K562 (cell line): ENCODE results near the gene ZFAND2B. TPM values are rescaled to one million over a fixed set of nuclear protein-coding genes. Genes with fewer than 3 reads are reported as not detected.

Source experiments
- BRD9 ChIP-seq: fragments of 450-650 bp; IDR thresholded peaks from 2 replicates; pipeline ENCODE4 v1.6.1; 2018; ENCODE audit warnings: low read depth; ENCODE audit not compliant: partially characterized antibody
- EP400 ChIP-seq: fragments of 450-650 bp; IDR thresholded peaks from 2 replicates; pipeline ENCODE4 v1.6.1; 2017; ENCODE audit warnings: antibody characterized with exemption, mild to moderate bottlenecking, moderate library complexity
- GABPB1 ChIP-seq: sonication (generic); formaldehyde crosslinking; IDR thresholded peaks from 2 replicates; pipeline ENCODE4 v1.8.0; 2022; ENCODE audit warnings: mild to moderate bottlenecking, missing genetic modification reagents
- ILF3 ChIP-seq: fragments of 450-650 bp; IDR thresholded peaks from 2 replicates; pipeline ENCODE4 v1.6.1; 2018; ENCODE audit warnings: antibody characterized with exemption, mild to moderate bottlenecking, moderate library complexity, borderline replicate concordance
- MEIS2 ChIP-seq: fragments of 450-650 bp; IDR thresholded peaks from 2 replicates; pipeline ENCODE4 v1.6.1; 2014; ENCODE audit warnings: mild to moderate bottlenecking; ENCODE audit not compliant: partially characterized antibody
- SIN3A ChIP-seq, 2 experiments: fragments of 150-350 bp in 1 of 2; IDR thresholded peaks; 2 replicates each; pipeline ENCODE4 v1.6.1; 2011 to 2016; ENCODE audit warnings: borderline replicate concordance in 2 of 2, low read depth in 2 of 2, low read length in 2 of 2, mild to moderate bottlenecking in 2 of 2, moderate library complexity in 2 of 2; ENCODE audit not compliant: control insufficient read depth in 1 of 2
- SRSF9 ChIP-seq: fragments of 200-400 bp; formaldehyde crosslinking; IDR thresholded peaks from 2 replicates; pipeline ENCODE4 v1.6.1; 2017; ENCODE audit warnings: low read depth, low read length, borderline replicate concordance
- ZNF282 ChIP-seq: sonication (generic); formaldehyde crosslinking; IDR thresholded peaks from 2 replicates; pipeline ENCODE4 v1.8.1; 2023; ENCODE audit warnings: missing genetic modification reagents
- polyA plus RNA-seq, 8 experiments: library from polyadenylated mRNA; depleted of rRNA in 4 of 8; stranded (reverse) in 5 of 8; unstranded in 3 of 8; fragments of >200 nt; fragmentation: Nextera tagmentation in 2 of 8; fragmentation: Illumina TruSeq in 1 of 8; extraction: Ambion mirVana in 2 of 8; extraction: Trizol in 1 of 8; gene quantifications; 2 replicates each; pipeline versions ENCODE4 v1.2.1 to v1.2.3, GENCODE V29; 2011 to 2014; ENCODE audit warnings: inconsistent platforms in 1 of 8, missing spikeins in 1 of 8
- total RNA-seq, 7 experiments: library from RNA; depleted of rRNA in 6 of 7; stranded (reverse); fragments of >200 nt in 6 of 7; fragmentation: Illumina TruSeq in 2 of 7; extraction: Trizol in 2 of 7; gene quantifications; 2 replicates each; pipeline versions ENCODE4 v1.2.1 to v1.2.3, GENCODE V29; 2011 to 2021; ENCODE audit warnings: low replicate concordance in 1 of 7
- TF ChIP-seq, protein P1 (sequence below): fragments of 450-650 bp; IDR thresholded peaks from 2 replicates; pipeline ENCODE4 v1.6.1; 2016; ENCODE audit warnings: mild to moderate bottlenecking, moderate library complexity
- TF ChIP-seq, protein P2 (sequence below): fragments of 250-450 bp; sonication (Bioruptor Pico); IDR thresholded peaks from 2 replicates; pipeline ENCODE4 v1.9.0; 2021; ENCODE audit warnings: mild to moderate bottlenecking, inconsistent platforms
- TF ChIP-seq, protein P3 (sequence below): sonication (generic); formaldehyde crosslinking; IDR thresholded peaks from 2 replicates; pipeline ENCODE4 v1.8.0; 2022; ENCODE audit warnings: mild to moderate bottlenecking, missing genetic modification reagents
- TF ChIP-seq, protein P4 (sequence below): IDR thresholded peaks from 2 replicates; pipeline ENCODE4 v1.6.1; 2014; ENCODE audit warnings: antibody characterized with exemption

The ZFAND2B gene
- total and polyA plus RNA-seq, 9 of the 15 experiments (the other 6 are each of a cell fraction or from before 2014, with no cell fraction given): 9.9 to 33.3 (median 26.1) TPM

DNA sequence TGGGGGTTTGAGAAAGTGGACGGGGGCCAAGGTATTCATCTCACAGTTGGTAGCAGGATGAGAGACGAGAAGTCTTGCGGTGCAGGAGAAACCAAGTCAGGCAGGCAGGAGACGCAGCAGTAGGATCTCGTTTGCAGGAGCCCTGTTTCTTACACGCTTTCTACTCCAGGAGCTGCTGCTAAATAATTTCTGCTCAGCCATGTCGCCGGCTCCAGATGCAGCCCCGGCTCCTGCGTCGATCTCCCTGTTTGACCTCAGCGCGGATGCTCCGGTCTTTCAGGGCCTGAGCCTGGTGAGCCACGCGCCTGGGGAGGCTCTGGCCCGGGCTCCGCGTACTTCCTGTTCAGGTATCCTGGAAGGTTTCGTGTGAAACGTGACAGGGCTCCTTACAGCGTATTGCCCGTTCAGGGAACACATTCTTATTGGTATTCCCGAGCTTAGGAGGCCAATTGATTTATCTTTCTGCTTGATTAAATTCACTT is 23.5 kb downstream of the ZFAND2B start (continued):
- TF ChIP-seq, protein P1, sequence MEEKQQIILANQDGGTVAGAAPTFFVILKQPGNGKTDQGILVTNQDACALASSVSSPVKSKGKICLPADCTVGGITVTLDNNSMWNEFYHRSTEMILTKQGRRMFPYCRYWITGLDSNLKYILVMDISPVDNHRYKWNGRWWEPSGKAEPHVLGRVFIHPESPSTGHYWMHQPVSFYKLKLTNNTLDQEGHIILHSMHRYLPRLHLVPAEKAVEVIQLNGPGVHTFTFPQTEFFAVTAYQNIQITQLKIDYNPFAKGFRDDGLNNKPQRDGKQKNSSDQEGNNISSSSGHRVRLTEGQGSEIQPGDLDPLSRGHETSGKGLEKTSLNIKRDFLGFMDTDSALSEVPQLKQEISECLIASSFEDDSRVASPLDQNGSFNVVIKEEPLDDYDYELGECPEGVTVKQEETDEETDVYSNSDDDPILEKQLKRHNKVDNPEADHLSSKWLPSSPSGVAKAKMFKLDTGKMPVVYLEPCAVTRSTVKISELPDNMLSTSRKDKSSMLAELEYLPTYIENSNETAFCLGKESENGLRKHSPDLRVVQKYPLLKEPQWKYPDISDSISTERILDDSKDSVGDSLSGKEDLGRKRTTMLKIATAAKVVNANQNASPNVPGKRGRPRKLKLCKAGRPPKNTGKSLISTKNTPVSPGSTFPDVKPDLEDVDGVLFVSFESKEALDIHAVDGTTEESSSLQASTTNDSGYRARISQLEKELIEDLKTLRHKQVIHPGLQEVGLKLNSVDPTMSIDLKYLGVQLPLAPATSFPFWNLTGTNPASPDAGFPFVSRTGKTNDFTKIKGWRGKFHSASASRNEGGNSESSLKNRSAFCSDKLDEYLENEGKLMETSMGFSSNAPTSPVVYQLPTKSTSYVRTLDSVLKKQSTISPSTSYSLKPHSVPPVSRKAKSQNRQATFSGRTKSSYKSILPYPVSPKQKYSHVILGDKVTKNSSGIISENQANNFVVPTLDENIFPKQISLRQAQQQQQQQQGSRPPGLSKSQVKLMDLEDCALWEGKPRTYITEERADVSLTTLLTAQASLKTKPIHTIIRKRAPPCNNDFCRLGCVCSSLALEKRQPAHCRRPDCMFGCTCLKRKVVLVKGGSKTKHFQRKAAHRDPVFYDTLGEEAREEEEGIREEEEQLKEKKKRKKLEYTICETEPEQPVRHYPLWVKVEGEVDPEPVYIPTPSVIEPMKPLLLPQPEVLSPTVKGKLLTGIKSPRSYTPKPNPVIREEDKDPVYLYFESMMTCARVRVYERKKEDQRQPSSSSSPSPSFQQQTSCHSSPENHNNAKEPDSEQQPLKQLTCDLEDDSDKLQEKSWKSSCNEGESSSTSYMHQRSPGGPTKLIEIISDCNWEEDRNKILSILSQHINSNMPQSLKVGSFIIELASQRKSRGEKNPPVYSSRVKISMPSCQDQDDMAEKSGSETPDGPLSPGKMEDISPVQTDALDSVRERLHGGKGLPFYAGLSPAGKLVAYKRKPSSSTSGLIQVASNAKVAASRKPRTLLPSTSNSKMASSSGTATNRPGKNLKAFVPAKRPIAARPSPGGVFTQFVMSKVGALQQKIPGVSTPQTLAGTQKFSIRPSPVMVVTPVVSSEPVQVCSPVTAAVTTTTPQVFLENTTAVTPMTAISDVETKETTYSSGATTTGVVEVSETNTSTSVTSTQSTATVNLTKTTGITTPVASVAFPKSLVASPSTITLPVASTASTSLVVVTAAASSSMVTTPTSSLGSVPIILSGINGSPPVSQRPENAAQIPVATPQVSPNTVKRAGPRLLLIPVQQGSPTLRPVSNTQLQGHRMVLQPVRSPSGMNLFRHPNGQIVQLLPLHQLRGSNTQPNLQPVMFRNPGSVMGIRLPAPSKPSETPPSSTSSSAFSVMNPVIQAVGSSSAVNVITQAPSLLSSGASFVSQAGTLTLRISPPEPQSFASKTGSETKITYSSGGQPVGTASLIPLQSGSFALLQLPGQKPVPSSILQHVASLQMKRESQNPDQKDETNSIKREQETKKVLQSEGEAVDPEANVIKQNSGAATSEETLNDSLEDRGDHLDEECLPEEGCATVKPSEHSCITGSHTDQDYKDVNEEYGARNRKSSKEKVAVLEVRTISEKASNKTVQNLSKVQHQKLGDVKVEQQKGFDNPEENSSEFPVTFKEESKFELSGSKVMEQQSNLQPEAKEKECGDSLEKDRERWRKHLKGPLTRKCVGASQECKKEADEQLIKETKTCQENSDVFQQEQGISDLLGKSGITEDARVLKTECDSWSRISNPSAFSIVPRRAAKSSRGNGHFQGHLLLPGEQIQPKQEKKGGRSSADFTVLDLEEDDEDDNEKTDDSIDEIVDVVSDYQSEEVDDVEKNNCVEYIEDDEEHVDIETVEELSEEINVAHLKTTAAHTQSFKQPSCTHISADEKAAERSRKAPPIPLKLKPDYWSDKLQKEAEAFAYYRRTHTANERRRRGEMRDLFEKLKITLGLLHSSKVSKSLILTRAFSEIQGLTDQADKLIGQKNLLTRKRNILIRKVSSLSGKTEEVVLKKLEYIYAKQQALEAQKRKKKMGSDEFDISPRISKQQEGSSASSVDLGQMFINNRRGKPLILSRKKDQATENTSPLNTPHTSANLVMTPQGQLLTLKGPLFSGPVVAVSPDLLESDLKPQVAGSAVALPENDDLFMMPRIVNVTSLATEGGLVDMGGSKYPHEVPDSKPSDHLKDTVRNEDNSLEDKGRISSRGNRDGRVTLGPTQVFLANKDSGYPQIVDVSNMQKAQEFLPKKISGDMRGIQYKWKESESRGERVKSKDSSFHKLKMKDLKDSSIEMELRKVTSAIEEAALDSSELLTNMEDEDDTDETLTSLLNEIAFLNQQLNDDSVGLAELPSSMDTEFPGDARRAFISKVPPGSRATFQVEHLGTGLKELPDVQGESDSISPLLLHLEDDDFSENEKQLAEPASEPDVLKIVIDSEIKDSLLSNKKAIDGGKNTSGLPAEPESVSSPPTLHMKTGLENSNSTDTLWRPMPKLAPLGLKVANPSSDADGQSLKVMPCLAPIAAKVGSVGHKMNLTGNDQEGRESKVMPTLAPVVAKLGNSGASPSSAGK: peak; percentile 34; the same call in 1 of the 2 replicates
- TF ChIP-seq ILF3: no peak
- no peak for TF ChIP-seq SRSF9
- TF ChIP-seq, protein P2, sequence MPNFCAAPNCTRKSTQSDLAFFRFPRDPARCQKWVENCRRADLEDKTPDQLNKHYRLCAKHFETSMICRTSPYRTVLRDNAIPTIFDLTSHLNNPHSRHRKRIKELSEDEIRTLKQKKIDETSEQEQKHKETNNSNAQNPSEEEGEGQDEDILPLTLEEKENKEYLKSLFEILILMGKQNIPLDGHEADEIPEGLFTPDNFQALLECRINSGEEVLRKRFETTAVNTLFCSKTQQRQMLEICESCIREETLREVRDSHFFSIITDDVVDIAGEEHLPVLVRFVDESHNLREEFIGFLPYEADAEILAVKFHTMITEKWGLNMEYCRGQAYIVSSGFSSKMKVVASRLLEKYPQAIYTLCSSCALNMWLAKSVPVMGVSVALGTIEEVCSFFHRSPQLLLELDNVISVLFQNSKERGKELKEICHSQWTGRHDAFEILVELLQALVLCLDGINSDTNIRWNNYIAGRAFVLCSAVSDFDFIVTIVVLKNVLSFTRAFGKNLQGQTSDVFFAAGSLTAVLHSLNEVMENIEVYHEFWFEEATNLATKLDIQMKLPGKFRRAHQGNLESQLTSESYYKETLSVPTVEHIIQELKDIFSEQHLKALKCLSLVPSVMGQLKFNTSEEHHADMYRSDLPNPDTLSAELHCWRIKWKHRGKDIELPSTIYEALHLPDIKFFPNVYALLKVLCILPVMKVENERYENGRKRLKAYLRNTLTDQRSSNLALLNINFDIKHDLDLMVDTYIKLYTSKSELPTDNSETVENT (CRISPR knock-in tag): no peak
- TF ChIP-seq, protein P3, sequence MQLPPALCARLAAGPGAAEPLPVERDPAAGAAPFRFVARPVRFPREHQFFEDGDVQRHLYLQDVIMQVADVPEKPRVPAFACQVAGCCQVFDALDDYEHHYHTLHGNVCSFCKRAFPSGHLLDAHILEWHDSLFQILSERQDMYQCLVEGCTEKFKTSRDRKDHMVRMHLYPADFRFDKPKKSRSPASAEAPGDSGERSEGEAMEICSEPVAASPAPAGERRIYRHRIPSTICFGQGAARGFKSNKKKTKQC: no peak
- TF ChIP-seq, protein P4, sequence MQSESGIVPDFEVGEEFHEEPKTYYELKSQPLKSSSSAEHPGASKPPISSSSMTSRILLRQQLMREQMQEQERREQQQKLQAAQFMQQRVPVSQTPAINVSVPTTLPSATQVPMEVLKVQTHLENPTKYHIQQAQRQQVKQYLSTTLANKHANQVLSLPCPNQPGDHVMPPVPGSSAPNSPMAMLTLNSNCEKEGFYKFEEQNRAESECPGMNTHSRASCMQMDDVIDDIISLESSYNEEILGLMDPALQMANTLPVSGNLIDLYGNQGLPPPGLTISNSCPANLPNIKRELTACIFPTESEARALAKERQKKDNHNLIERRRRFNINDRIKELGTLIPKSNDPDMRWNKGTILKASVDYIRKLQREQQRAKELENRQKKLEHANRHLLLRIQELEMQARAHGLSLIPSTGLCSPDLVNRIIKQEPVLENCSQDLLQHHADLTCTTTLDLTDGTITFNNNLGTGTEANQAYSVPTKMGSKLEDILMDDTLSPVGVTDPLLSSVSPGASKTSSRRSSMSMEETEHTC: no peak
- TF ChIP-seq ZNF282: no peak
- peak in 1 of 2 experiments; percentile 30; a peak in 1 of 4 replicates for TF ChIP-seq SIN3A (IDR thresholded peaks at IDR 0.05; ENCODE audit: borderline replicate concordance in 2 of 2, control insufficient read depth in 1 of 2, low read depth in 2 of 2, low read length in 2 of 2)
- 0 out of 2 replicates have a peak, but pooled peaks have one; percentile 19 for TF ChIP-seq GABPB1
- TF ChIP-seq EP400: peak; percentile 66; the same call in 1 of the 2 replicates
- TF ChIP-seq BRD9: peak; percentile 36
- TF ChIP-seq MEIS2: no peak
